Activated CD4-positive, alpha-beta T cell treated with anti-CD3 and anti-CD28 coated beads, Interleukin-2, amount 50 U/mL, for 1 hour (primary cell): ENCODE data around the gene HOXB3.
A peak's percentile ranks its signal among the peaks of the same experiment; 100 is the strongest.

Experiments used
- DNase-seq: peaks from one replicate; pipeline ENCODE4 v3.0.0-alpha.2; 2020

The HOXB3 gene

GRCh38 chr17:48582750-48583069 lies 7.3 kb downstream of the HOXB3 start:
- DNase-seq, result no peak

DNA sequence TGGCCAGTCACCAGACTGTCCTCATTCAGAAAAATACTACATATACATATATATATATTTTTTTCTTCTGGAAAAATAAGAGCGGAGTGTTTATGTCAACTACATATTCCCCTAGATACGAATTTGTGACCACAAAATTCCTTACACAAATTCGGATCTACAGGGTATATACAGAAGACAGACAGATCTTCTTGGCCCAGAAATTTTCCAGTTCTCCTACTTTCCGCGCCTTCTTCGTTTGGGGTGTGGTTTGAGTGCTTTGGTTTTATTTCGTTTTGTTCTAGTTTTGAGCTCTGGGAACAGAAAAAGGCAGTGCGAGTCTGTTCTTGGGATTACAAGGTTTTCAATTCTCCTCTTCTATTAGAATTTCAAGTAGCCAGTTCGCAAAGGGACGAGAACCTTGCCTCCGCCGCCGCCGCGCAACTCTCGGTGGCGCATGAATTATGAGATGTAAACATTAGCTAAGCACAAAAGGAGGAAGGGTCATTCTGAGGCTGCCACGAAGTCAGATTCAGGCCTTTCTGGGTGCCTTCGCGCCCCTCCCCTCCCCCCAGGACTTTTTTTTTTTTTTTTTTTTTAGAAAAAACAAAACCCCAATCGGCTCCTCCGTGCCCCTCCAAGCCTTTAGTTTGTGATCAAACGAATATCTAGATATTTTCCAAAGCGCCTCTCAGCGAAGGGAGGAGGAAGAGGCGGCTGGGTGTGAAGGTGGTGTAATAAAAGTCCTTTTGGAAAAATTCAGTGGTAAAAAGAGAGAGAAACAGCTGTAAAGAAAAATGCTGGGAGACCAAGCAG lies 10.1 kb downstream of the HOXB3 start:
- no peak for DNase-seq

DNA sequence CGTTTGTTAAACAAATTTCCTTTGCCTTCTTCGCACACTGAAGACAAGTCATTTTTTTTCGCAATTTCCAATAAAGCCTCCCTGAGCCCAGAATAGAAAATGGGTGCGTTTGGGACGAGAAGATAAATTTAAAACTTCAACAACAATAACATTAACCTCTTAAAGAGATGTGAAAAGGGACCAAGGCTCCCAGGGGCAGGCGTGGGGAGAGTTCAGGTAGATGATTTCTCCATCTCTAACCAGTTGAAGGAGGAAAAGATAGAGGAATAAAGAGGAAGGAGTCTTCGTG lies 10.6 kb downstream of the HOXB3 start:
- no peak for DNase-seq

- DNase-seq, result no peak
Measured at GRCh38 chr17:48578616-48579470, 11.2 kb downstream of the HOXB3 start.

DNA sequence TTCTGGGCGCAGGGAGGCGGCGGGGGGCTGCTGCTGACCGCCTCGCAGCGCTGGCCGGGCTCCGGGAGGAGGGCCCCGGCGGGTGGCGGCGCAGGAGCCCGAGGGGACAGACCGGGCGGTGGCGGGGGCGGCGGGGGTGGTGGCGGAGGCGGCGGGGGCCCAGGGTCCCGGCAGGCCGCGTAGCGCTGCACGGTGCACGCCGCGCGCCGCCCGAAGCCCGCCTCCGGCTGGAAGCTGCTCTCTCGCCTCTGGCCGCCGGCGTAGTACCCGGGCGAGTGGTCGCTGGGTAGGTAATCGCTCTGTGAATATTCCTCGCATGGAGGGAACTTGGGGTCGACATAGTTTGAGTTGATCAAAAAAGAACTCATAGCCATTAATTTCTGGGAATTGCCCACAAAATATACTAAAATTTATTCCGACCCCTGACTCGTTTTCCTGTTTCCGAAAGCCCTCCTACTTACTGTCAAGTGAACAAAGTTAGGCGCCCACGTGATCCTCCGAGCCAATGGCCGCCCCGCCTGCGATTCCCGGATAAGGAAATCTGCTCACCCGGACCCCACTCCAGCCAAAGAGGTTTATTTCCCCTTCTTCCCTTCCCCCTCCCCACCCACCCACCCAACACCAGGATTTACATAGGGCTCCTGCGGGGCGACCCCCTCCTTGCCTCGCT lies 12.0 kb downstream of the HOXB3 start, which contains the start of gene HOXB4:
Gene HOXB4, minus strand, starts transcription at position 405 of the 670 bp plus-strand sequence. Its CDS starts 31 bp downstream, at position 374.
- peak; percentile 57 for DNase-seq

DNA sequence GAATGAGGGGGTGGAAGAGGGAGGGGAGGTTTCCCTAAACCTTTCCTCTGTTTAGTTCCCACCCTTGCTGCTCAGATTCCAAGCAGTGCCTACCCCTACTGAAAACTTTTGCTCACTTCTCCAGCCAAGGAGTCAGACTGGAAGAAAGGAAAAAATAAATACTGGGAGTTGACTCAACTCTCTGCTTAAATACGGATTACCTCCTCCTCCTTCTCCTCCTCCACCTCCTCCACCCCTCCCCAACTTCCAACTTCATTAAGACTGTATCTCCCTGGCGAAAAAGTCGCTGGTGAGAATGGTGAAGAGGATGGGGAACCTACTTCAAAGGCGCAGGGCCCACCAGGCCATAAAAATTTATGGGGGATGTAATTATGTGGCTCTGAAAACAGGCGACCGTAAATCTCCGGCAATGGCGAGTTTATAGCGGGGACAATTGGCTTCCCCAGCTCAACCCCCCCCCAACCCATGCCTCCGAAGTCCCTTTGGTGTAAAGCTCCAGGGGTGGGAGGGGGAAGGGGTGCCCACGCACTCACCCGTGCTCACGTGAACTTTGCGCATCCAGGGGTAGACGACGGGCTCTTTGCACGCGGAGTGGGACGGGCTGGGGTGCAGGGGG lies 12.6 kb downstream of the HOXB3 start:
- DNase-seq, result no peak

DNA sequence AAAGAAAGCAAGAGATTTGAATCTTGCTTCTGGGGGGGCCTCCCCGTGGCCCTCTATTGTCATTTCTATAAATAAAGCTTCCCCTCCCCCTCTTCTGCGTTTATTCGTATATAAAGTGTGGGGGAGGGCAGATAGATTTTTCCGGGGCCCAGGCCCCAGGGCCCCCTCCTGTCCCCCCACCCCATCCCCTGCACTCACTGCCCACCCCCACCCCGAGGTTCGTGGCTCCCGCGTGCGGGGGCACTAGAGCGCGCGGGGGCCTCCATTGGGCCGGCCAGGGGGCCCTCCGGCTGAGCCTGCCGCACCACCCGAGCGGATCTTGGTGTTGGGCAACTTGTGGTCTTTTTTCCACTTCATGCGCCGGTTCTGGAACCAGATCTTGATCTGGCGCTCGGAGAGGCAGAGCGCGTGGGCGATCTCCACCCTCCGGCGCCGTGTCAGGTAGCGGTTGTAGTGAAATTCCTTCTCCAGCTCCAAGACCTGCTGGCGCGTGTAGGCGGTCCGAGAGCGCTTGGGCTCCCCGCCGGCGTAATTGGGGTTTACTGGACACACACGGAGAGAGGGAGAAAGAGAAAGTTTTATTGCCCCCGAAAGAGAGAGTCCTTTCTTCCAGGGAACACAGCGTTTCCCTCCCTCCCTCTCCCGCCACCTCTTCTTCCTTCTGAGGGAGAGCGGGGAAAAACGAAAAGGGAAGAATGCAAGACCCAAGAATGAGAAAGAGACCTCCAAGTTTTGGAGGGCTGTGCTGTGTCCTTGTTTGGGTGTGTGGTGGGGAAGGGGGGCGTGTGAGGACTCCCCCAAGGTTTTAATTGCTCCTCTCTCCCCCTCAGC lies 13.3 kb downstream of the HOXB3 start:
- no peak for DNase-seq

DNA sequence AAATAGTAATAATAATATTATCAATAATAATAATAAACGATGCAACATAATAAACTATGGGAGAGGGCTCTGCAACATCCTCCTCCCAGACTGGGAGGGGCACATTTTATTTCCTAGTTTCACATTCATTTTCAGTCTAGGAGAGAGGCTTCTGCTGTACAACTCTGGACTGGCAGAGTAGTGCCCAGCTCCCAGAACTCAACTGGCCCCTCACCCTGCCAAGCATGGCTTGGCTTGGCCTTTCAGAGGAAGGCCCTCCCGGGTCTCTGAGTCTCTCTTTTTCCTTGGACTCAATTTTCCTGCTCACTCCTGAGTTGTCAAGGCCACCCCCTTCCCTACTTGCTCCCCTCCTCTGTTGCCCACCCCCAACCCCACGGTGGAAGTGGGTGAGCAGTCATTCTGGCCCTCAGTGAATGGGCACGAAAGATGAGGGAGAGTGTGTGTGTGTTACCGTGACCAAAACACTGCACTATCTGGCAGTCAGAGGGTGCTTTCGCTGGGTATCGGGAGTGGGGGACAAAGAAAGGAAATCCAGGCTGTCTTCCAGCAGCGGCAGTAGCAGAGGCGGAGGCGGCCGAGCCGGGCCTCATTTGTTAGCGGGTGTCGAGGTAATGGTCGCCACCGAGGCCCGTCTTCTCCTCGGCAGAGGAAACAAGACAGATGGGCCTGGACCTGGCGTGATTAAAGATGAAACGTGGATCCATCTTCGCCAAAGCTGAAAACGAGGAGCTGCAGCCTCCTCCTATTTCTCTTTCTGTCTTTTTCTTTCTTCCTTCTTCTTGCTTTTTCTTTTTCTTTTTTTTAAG lies 14.2 kb downstream of the HOXB3 start:
- DNase-seq, result no peak

DNA sequence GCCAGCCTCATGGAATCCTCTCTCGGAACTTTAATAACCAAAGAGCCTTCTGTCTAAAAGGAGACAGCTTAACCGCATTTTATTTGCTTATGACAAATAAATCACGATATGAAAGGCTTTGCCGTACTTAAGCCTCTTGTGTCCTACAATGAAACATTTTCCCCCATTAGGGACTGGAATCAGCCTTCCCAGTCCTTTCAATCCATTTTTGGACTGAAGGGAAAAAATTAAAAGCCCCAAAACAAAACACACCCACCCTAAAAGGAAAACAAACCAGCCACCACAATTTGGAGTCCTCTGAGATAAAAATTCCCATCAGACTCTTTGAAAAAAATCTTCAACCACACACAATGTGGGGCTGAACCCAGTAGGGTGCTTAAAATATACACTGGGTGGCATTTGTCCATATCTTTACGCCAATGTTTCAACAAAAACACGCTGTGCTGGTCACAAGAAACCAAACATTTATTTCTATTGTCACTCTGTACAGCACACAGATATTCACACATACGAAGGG lies 14.9 kb downstream of the HOXB3 start:
- DNase-seq, result no peak

- DNase-seq, result no peak
Measured at GRCh38 chr17:48574505-48575065, 15.5 kb downstream of the HOXB3 start.

- DNase-seq, result no peak
Measured at GRCh38 chr17:48571826-48572417, 18.1 kb downstream of the HOXB3 start.

- DNase-seq, result no peak
Measured at GRCh38 chr17:48571024-48571818, 18.8 kb downstream of the HOXB3 start.

- no peak for DNase-seq
Measured at GRCh38 chr17:48570325-48571023, 19.6 kb downstream of the HOXB3 start.

DNA sequence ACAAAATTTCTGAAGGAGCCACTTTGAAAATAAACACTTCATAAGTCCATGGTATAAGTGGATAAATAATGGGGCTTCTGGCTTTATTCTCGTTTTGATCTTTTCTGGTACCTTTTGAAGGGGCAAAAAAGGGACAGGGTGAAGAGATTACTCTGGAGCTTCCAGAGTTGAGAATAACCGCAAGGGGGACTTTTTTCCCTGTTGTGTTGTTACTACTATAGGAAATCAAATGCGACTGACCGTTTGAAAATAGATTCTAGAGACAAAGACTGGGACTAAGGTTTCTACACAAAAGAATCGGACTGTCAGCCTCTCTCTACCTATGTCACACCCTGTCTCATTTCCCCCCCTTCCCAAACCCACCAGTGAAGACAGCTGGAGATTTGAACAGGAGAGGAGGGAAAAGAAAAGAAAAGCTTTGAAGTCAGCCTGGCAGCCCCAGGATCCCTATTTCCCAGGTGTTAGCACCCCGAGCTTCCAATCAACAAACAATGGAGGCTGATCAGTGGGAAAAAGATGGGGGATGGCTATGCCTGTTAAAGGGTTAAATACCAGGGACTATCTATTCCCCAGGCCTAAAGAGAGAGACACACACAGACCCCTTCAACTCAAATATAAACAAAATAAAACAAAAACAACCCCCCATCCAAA lies 20.2 kb downstream of the HOXB3 start:
- no peak for DNase-seq

GRCh38 chr17:48569240-48569582 lies 20.8 kb downstream of the HOXB3 start:
- DNase-seq, result no peak

DNA sequence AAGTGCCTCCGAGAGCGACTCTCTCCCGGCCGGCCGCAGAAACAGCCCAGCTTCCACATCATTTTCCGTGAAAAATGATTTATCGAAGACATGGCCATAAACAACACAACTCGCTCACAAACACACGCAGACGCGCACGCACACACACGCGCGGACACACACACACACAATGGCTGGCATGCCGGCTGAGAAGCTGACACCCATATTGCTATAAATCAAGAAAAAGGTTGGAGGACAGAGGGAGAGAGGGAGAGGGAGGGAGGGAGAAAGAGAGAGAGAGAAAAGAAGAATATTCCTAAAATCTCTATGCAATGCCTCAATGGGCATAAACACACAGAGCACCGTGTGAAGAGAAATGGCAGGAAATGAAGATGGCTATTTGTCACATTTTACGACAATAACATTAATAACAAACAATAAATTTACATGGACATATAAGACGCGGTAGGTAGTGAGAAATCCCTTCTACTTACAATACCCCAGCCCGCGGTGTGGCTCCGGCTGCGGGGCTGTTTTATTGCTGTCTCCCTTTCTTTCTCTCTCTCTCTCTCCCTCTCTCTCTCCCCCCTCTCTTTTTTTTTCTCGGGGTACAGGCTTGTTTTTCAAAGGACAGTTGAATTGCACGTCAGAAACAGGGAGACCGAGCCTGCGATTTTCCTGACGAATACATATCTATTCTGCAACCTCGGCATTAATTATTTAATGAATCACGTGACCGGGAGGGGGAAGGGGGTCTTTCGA lies 21.4 kb downstream of the HOXB3 start:
- DNase-seq, result no peak

DNA sequence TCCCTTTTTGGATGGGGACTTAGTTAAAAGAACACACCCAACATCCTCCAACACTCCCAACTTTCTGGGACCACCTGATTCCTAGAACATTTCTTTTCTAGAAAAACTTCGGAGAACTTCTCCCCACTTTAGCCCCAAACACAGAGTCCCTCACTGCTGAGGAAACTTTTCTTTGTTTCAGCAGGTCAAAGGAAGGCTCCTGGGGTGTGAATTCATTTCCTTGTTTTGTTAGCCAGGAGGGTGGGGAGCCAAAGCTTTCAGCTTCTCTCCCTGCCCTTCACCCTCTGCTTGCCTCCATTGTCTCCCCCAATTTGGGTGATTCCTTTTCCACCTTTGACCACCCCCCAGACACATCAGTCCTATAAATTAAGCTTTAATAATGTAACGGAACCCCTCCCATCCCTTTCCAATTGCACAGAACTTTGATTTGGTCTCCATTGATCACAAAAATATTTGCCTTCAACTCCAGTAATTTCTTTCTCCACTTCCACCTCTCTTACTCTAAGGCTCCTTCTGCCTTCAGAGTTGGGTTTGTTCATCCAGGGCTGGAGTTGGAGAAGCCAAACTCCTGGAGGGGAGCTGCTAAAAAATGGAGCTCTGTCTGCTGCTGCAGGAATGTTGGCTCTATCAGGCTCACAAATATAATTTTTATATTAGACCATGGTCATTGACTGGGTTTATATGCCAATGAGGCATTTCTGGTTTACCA lies 22.2 kb downstream of the HOXB3 start:
- DNase-seq, result no peak
